T47D (cell line): Measurements from ENCODE around the gene SEMA3C.

Source experiments
- DNase-seq, 2 experiments: peaks; one replicate each; pipeline versions ENCODE4 v3.0.0 to v3.0.0-alpha.2; 2011 to 2012; ENCODE audit warnings: low read depth in 1 of 2, low spot score in 1 of 2
- JUND ChIP-seq: IDR thresholded peaks from 2 replicates; pipeline ENCODE4 v1.6.1; 2012; ENCODE audit warnings: low read depth
- in situ Hi-C: cut with HindIII; loops from 2 replicates; pipeline ENCODE4 v1.10.0; 2016; ENCODE audit warnings: low sequenced_read_pairs, low pct_unique_long_range_greater_than_20kb

The SEMA3C gene

GRCh38 chr7:80768756-80769155 is 150.1 kb downstream of the SEMA3C start:
- no peak for TF ChIP-seq JUND
- in situ Hi-C loops = no loop called here
- no peak for DNase-seq

DNA sequence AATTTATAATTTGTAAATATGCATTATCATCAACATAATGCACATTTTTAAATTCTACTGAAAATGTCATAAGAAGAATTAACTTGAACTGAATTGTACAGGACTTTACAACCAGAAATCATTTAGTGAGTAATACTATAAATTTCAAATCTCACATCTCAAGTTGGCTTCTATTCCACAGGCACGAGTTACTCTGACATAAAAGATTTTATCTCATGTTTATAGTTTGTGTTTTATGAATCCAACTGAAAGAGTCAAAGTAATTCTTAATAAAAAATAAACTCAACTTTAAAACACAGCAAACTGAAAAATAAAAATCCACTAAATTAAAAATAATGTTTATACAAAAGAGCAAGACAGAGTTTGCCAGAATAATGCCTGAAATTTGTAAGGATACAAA is 151.2 kb downstream of the SEMA3C start:
- TF ChIP-seq JUND = no peak
- no peak for DNase-seq
- in situ Hi-C loops = no loop called here

DNA sequence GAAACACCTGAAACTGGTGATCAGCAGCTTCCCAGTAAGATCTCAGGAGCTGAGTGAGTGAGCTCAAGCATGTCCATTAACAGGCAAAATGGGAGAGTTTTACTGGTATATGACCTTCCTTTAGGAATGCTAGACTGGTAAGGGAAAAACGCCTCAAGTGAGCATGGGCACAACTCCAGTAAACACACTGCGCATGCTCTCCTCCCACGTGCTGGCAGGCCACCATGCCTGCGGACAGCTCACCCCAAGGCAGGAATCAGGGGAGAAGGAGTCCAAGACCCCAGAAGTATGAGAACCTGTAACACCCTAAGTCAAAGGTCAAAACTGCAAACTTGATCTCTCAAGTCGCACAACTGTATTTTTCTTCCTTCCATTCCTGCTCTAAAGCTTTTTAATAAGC is 152.1 kb downstream of the SEMA3C start:
- TF ChIP-seq JUND = no peak
- in situ Hi-C loops = no loop called here
- DNase-seq = no peak

DNA sequence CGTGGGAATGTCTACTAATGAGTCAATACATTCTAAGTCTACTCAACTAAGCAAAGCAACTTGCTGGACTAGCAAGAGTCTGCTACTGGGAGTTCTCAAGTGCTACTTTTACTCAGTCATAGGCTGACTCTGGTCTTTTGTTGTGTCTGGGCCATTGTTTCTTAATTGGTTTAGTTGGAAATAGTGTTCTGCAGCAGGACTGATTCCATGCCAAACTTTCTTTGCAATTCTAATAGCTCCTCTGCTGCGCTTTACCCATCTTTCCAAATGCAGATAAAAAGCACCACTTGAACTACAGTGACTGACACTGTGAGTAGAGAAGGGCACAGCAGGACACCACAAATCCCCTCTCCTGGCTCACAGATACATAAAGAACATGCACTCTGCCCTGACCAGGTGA is 154.7 kb downstream of the SEMA3C start:
- no peak for DNase-seq
- no peak for TF ChIP-seq JUND

GRCh38 chr7:80763704-80764103 is 155.1 kb downstream of the SEMA3C start:
- in situ Hi-C loops = no loop called here
- no peak for TF ChIP-seq JUND
- no peak for DNase-seq

More for the DNA sequence above, 154.7 kb downstream of the SEMA3C start:
- in situ Hi-C loops = no loop called here

- in situ Hi-C loops = no loop called here
Observed at GRCh38 chr7:80763289-80763688, 155.6 kb downstream of the SEMA3C start.

DNA sequence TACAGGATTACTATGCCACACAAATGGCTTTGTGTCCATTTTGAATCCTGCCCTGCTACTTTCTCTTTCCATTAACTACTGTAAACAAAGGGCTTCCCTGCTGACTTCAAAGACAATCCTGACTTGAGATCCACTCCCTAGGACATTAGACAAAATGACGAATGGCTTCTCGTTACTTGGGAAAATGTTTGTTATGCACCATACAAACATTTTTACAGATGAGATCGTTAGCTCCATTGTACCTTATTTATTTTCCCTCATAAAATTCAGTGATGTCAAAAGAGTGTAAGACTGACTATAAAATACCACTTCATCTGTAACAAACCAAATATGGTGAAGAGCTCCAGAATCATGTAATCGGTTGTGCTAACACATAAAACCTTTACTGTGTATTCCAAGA is 158.6 kb downstream of the SEMA3C start:
- DNase-seq = no peak
- in situ Hi-C loops = no loop called here
- TF ChIP-seq JUND = no peak

More at GRCh38 chr7:80763289-80763688, 155.6 kb downstream of the SEMA3C start:
- no peak for TF ChIP-seq JUND
- no peak for DNase-seq

DNA sequence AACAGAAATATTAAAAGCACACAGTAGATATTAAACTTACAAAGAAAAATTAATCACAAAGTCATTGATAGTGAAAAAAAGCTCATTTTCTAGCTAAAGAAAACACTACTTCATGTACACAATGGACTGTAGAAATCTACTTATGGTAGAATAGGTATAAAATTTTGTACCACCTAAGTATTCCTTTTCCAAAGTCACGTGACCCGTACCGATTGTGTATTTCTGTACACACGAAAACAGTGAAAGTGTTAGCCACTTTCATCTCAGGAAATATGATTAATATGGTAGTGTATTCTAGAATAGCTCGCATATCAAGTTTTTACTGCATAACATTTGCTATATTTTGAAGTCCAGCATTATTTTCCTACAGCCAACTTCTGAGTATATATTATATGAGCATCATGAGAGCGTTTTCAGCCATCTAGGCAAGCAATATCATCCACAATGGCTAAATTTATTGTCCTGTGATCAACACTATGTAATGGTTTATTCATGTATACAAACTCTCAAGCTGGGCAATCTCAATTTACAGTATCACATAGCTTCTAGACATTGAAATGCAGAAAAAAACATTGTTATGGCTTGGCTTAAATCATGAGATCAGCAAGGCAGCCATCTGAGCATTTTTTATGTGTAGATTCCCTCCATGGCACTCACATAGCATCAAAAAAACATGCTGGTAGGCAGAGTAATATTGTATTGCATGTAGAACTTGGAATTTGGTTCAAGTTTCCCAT is 165.7 kb downstream of the SEMA3C start:
- no peak for TF ChIP-seq JUND
- no peak for DNase-seq
- in situ Hi-C loops = no loop called here

DNA sequence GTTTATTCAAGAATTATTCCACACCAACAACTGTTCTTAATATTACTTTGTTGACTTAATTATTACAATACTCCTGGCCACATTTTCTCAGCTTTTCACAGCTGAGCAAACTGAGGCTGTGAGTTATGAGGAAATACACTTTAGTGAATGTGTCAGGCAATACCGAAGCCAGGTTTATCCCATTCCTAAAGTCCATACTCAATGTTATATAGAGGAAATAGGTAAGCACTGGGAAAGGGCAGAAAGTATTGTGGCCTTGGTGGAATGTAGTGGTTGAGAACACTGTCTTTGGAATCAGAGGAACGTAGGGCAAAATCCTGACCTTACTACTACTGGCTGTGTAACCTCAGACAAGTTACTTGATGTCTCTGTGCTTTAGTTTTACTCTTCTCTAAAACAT is 169.6 kb downstream of the SEMA3C start:
- TF ChIP-seq JUND = no peak
- in situ Hi-C loops = no loop called here
- no peak for DNase-seq

DNA sequence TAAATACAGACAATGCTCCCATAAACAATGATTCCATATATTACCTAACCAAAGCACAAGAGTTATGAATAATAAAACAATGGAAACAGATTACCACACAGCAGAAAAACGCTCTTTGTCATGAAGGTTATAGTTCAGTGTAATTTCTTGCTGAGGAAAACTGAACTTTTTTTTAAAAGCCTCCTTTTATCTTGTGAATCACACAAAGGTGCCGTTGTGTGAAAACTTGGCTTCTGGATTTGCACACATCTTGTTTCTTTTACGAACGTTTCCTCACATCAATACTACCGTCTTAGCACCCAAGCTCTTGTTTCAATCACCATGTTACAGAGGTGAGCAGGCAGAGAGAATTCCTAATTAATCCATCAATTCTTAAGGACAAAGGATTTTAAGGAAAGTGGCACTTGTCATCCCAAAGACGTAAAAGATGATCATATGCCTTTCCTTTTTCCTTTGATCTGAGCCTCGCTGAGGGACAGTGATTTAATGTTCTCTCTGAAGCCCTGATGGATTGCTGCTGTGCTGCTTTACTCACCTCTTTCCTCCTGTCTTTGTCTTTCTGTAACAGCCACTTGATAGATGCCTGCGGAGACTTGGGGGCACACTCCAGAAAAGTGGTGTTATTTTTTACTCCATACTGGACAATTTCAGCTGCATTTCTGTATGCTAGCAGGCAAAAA is 170.3 kb downstream of the SEMA3C start:
- DNase-seq = no peak
- in situ Hi-C loops = no loop called here
- no peak for TF ChIP-seq JUND

DNA sequence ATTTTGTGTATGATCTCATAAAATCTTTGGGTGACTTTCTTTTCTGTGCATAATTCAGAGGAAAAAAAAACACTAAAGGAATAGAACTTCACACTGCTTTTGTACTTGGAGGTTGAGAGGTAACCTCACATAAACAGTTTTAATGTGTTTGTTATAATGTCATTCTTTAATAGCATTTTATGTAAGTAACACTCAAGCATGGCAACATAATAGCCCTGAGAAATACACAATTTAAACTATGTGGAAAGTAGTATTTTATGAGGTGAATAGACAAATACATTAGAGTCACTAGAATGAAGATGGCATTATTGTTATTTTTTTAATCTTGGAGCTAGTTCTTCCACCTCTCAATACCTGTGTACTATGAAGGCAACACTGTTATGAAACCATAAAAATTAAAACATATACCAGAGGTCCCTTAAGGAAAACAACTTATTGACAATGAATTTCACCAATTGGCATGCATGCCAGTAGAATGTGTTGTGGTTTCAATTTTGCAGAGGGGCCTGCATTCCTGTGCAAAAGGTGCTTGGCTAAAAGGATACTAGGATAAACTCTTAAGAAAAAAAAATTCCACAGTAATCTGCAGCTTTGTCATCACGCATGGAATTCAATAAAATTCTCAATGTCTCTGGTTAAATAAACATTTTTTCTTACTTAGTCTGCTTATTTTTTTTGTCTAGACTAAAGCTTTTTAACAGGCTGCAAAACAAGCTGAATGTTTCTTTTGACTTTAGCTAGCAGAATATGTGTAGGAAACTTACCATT is 177.9 kb downstream of the SEMA3C start:
- DNase-seq = no peak
- in situ Hi-C loops = no loop called here
- no peak for TF ChIP-seq JUND

GRCh38 chr7:80736371-80737125 is 182.3 kb downstream of the SEMA3C start:
- no peak for DNase-seq
- in situ Hi-C loops = no loop called here
- no peak for TF ChIP-seq JUND
